ENCODE data around the gene XXYLT1.

The XXYLT1 gene

DNA sequence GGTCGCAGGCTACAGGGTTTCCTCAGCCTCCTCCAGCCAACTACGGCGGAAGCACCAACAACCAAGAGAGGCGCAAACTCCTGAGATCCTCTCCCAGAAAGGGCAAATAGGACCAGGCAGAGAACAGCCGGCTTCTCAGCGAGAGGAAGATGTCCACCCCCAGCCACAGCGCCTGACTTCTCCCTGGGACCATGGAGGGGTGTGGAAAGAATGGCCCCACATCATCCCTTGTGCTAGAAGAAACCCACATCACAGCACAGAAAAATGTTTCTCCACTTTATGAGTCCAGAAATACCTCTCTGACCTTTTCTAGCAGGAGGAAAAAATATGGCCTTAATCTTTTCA, 105.7 kb downstream of the XXYLT1 start:
- no peak for DNase-seq

DNA sequence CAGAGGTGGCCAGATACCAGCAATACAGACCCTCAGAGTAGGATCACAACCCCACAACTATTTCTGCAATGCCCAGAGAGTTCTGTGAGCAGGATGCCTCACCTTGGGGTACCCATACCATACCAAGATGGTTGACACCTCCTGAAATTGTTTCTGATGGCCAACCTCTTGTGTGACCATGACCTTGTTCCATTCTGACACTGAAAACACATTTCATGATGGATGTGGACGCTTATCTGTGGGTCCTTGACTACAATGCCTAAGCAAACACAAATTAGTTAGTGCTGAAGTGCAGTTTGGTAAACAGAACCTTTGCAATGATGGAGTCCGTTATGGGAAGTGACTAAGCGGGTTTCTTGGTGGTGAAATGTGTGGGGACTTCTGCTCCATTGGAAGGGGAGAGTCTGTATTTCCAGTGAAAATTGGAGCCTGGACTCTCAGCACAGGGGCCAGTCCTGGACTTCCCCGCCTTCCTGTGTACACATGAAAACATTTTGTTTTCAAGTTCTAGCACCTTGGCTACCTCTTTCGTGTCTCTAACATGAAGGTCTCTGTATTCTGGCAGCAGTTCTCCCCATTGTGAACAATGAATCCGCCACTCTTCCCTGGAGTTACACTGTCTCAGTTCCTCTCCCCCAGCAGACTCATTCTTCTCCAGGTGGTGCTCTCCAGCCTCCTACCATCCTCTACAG, 106.2 kb downstream of the XXYLT1 start:
- DNase-seq: no peak

DNA sequence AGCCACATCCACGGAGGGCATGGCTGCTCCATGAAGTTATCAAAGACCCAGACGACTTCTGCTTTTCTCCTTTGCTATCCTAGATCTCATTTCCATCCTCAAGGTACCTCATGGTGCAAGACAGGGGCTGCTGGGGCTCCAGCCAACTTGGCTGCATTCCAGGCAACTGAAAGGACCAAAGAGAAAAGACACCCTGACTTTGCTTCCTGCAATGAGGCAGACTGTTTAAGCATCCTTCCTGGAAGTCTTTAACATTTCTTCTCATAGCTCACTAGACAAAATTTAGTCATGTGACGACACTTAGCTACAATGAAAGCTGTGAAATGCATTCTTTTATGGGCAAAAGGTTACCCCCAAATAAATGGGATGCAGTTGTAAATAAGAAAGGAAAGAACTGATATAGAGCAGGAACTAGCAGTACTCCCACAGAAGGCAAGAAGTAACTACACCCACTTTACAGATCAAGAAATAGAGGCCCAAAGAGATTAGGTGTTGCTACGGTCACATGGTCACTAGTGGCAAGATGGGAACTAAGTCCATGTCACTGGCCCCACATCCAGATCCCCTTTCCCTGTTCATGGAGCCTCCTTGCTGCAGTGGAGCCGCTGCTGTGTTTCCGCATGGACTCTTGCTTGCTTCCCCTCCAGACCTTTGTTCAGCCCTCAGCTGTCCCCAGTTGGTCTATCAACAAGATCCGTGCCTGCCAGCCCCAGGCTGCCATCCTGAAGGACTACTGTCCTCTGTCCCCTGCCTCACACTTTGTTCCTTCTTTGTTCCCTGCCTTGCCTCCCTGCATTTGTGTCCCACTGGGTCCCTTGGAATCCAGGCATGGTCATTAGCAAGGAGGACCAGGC, 107.0 kb downstream of the XXYLT1 start:
- DNase-seq: no peak

DNA sequence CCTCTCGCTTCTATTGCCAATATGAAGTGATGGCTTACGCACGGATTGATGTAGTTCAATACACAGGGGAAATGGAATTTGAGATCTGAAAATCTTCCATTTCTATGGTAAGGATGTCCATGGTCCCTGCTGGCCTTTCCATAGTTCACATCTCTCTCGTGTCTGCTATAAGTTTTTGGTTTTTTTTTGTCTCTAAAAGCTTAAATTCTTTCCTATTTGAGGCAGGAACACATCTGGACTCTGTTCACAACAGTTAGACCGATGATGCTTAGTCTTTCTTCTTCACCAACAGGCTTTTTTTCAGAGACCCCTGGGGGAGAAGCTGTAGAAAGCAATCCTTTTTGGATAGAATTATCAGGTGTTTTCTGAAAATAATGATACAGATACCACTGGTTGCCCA, 108.1 kb downstream of the XXYLT1 start:
- DNase-seq: no peak

DNA sequence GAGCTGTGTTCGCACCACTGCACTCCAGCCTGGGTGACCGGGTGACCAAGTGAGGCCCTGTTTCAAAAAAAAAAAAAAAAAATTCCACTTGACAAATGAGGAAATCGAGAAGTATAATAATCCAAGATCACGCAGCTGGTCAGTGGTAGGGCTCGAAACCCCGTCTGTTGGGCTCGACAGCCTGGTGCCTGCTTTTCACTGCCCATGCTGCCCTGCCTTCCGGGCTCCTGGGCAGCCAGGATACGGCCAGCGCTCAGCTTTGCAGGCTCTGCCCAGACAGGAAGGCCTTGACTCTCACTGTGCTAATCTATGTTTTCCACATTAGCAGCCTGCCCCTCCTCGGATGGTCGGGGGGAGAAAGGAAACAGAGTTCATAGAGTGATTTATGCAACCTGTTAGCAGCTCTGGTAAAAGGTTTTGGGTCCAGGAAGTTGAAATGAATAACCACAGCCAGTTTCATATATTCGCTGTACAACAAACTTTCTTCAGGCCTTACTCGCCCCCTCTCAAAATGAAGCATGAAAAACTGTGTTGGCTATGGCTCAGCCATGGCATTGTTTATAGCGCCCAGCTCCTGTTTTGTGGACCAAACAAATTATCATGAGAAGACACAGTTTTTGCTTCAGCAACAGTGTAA, 108.8 kb downstream of the XXYLT1 start:
- DNase-seq: no peak

DNA sequence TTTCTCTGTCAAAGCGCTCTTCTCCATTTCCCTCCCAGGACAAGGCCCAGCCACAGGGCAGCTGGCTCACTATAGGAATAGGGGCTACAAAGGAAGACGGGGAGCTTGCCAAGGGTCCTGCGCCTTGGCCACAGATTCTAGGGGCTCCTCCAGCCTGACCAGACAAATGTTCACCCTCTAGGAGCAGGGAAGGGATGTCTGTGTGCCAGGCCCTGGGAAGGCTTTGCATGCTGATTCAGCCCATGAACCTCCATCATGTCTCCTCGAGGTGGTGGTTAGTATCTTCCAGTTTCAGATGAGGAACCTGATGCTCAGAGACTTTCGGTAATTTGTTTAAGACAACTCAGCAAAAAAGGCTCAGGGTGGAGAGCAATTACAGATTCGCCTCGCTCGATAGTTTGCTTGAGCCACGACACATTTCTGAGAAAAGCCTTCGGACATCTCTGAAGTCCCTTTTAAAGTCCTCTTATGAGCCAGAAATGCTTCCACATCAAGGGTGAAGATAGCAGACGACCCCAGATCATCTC, 110.0 kb downstream of the XXYLT1 start:
- no peak for DNase-seq

DNA sequence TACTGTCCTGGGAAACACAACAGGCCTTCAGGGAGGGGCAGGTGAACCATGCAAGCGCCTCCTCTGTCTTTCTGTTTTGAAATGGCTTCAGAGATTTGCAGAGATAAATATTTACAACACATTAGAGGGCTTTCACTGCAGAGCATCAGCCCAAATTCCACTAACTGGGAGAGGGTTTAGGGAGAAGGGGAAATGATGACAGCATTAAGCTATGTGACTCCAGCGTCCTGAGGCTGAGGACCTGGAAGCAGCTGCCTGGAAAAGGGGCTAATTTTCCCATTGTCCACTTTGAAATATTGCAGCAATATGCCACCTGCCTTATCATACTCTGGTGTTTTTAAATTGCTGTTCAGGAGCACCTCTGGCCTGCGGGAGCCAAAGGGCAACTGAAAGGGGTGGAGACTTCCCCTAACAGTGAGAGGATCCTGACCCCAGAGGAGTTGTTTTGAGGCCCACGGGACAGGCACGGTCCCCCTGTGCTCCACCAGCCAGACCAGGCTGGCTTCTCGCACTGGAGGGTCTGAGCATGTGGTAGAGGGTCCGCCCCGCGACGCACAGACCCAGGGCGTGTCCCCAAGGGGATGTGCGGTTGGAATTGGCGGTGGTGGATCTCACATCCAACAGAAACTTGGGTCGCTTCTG, 110.6 kb downstream of the XXYLT1 start:
- no peak for DNase-seq

DNA sequence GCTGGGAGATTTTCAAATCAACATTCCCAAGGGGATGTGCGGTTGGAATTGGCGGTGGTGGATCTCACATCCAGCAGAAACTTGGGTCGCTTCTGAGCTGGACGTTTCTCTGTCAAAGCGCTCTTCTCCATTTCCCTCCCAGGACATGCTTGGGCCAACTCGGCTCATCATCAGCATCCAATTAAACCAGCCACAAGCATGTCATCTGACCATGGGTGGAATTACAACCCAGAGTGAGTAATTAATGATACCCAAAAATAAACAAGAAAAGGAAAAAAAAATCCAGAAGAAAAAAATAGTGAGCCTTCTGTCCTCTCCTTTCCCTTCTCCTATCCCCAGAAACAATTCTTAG, 111.2 kb downstream of the XXYLT1 start:
- no peak for DNase-seq

DNA sequence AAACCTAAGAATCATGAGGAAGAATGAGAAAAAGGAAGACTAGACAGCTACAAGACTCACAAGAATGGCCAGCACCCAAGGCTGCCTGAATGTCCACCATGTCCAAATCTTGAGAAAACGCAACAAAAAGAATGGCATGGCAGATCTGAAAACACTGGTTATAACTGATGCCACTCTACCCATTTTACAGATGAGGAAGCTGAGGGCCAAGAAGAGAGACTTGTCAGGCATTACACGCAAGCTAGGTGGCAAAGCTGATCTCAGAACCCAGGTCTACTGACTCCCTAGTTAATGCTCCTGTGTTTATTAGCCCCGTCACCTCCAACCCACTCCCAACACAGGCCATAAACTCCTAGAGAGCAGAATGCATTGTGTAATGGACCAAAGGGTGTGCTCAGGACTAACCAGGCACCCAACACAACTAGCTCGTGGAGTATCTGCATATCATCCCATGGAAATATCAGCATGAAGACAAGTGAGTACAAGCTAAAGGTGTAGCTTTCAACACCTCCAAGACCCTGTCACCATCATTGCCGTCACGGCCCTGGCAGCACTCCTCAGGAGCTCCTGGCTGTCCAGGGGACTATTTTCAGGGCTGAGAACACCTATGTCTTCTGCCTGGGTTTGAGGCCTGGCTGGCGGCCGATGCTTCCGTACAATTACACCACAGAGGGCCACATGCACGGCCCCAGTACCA, 111.7 kb downstream of the XXYLT1 start:
- DNase-seq: no peak

DNA sequence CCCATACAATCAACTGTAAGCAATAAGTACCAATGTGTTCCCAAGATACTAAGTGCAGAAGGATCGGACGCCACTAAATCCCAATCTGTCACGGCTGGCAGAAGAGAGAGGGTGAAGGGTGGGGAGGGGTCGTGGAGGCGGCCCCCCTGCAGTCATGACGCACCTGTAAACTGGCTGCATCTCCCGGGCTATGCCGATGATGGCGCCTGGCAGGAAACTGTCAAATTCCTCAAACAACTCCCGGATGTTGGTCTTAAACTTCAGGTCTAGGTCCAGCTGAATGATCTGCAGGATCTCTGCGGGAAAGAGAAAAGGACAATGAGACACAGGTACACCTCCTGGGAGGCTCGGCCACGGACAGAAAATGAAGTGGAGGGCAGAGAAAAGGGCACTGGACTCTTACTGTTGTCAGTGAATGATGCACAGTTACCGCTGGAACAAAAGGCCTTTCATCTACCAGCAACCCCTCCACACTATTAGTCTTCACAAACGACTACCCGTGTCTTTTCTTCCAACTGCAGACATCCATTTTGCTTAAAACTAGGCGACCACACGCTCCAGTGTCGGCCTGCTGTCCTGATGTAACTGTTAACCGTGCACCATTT, 114.6 kb downstream of the XXYLT1 start:
- no peak for DNase-seq

DNA sequence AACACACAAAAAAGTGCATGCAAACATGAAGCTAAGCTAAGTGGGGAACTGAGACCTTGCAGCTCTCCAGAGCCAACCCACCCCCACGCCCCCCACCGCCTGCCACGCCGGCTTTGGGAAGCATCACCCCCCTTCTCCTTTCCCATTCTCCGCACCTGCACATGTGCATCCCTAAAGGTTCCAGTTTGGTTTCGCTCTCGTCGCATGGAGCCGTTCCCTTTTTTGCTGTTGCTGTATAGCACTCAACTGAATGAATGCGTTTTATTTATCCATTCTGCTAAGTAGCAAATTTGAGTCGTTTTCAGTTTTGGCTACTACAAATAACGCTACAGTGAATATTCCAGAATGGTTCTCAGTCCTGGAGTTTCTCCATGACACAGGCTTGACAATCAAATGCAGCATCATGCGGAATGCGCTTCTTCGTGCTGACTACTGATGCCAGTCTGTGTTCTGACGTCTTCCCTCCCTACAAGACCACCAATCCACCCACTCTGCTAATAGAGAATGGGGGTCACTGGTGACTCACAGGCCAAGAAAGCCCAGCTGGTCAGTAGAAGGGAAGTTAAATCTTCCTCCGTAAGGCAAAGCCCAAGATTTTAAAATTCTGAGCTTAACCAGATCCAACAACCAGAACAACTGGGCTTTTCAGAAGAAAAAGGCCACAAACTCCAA, 115.3 kb downstream of the XXYLT1 start:
- no peak for DNase-seq

DNA sequence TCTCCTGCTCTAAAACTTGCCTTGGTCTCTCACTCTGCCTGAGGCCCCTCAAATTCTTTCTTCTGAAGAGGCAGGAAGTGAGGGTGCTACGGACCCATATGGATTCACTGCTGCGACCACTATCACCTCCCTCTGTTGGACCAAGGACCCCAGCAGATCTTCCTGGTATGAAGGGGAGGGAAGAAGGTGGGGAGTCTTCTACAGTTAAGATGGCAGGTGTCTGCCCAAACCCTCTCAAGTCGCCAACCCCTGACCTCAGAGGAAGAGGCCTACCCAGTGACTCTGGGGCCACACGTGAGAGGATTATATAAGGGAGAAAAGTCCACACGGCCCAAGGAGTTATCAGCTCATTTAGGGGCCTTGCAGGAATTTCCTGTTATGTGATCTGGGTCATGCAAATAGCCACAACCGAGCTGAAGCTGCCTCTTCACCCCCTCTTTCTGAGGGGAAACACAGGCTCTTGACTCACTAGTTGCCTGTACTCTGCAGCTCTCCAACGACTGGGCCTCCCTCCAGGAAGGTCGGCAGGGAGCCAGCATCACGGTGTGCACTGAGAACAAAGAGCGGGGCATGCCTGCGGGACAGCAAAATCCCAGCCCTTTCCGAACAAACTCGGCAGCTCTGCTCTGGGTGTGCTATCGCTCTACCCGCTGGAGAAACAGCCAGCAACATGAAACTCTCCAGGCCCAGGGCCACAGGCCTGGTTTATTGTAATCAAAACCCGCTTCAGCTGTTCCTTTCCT, 116.0 kb downstream of the XXYLT1 start:
- no peak for DNase-seq

DNA sequence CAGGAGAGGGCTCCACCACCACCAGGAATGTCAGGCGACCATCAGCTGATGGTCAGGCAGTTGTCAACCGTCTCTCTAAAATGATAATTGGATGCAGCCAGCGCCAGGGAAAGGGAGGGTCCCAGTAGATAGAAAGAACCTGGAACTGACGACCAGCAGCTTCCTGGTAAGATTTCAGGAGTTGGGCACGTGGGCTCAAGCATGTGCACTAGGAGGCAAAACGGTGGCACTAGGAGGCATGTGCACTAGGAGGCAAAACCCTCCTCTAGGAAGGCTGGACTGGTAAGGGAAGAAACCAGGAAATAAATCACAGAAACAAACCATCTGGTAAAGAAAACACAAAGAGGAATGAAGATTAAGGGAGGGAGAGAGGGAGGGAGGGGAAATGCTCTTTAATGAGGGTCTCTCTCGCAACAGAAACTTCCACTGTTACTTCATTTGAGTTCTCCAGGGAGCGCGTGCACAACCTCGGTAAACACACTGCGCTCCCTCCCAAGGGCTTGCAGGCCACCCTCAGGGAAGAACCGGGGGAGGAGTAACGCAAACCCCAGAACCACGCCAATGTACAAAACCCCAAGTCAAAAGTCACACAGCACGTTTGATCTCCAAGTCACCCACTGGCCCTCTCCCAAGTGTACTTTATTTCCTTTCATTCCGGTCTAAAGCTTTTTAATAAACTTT, 116.7 kb downstream of the XXYLT1 start:
- DNase-seq: no peak

DNA sequence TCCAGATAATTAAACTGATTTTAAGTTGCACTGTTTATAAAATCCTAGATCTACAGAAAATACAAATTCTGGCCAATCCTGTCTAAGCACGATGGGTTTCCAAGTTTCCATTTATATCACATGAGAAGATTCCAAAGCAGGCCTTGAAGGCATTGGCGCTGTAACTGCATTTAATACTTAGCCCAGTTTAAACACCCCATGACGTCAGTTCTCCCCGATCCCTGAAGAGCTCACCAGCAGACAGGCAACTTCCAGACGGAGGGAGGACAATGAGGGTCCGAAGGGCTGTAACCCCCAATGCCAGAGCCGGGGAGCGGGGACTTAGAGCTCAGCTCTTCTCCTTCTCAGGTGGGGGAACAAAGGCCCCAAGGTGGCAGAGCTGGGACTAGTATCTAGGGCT, 117.3 kb downstream of the XXYLT1 start:
- no peak for DNase-seq

DNA sequence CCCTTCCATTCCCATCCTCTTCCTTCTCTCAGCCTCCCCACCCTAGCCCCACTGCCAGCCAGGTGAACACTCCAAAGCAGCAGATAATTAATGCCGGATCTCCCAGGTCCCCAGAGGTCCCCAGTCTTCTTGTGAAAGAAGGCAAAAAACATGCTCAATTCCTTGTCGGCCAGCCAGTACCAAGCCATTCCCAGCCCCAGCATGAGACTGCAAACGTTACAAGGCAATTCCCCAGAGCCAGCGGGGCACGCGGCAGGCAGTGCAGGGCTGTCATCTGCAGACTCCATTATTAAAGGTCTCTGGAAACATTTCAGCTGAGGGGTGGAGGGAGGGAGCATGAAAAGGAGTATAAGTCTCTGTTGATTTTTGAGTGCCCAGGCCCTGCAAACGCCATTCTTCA, 117.8 kb downstream of the XXYLT1 start:
- DNase-seq: no peak

DNA sequence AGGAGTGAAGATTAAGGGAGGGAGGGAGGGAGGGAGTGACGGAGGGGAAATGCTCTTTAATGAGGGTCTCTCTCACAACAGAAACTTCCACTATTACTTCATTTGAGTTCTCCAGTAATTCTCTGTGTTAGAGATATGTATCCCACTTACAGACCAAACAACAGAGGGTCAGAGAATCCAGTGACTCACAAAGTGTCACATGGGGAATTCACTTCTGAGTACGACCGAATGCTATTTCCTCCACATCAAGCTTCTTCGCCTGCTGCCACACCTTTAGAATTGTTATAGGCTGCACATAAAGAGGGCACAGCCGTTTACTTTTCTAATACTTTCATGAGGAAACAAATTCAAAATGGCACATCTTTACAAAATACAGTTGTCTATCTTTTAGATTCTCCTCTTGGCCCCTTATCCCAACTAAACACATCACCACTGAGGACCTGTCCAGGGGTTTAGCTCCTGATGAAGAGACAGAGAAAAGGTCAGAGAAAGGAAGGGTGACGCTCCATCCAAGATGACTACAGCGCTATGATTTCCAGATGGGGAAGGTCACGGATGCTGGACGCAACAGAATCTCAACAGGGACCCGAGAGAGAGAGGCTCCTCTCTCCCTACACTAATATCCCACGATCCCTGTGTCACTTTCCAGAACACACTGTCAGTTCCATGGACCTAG, 119.0 kb downstream of the XXYLT1 start:
- no peak for DNase-seq

DNA sequence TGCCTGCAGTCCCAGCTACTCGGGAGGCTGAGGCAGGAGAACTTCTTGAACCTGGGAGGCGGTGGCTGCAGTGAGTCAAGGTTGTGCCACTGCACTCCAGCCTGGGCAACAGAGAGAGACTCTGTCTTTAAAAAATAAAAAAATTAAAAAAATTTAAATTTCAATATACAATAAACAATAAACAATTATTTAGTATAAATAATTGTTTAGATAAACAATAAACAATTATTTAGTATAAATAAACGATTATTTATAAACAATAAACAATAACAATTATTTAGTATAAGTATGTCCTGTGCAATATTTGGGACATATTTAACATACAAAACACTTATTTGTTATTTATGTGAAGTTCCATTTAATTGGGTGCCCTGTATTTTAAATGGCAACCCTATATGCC, 119.6 kb downstream of the XXYLT1 start:
- DNase-seq: no peak

DNA sequence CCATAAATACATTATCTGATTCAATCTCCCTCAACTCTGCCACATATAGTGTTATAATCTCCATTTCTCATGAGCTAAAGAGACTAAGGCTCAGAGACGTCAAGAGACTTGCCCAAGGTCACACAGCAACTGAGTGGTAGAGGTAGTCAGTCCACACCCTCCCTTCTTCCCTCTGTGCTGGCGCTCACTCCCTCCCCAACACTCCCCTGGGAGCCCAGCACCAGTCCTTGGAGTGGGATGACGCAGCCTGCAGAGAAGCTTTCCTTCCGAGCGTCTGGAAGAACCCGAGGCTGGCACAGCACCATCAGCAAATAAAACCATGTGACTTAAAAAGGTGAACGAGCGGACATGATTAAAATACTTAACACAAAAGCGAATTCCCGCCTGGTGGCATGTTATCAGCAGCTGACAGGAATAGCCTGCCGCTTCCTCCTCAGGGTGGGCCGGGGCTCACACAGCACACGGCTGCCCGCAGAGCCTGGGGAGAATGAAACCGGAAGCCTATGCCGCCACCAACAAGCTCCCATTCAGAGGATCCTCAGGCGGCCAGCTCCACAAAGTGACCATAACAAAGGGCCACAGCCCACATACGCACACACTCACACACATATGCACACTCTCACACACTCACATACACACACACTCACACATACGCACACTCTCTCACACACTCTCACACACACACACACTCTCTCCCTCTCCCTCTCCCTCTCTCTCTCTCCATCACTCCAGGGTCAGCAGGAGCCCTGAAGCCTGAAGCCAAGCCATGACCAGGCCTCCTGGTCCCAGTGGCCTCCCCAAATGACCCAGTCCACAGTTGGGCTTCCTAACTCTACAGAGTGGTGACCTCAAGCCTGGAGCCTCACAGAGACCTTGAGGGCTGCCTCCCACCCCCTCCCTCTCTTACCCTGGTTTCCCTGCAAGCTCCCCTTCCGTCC, 120.5 kb downstream of the XXYLT1 start:
- no peak for DNase-seq

Data from NCI-H526 treated with DMSO at 0.1 percent for 48 hours (cell line).